Measurements from ENCODE around the gene EIF5A2. TPM values are rescaled to one million over a fixed set of nuclear protein-coding genes. Genes with fewer than 3 reads are reported as not detected.

Gene EIF5A2
- total RNA-seq, 1 donor from 2014 or later, result 10.2 TPM

- Histone ChIP-seq H3K9me3 (replicated peaks) (no peaks in the 10 kb centered on the region), H3K4me1 (no peaks in the 10 kb centered on the region), H3K27me3 (ENCODE audit: low read depth) (no peaks in the 10 kb centered on the region), H3K27ac (replicated peaks) (no peak overlapping the region), H3K4me3 (no peak overlapping the region), H3K36me3 (no peaks in the 10 kb centered on the region)
- no peak for TF ChIP-seq CTCF (IDR thresholded peaks at IDR 0.05; ENCODE audit: borderline replicate concordance)
- DNase-seq, result no peak
- intact Hi-C loops (cut with micrococcal nuclease), result no loop called here
Measured at GRCh38 chr3:170844377-170844776, 64.1 kb downstream of the EIF5A2 start.

GRCh38 chr3:170840291-170840859, 68.1 kb downstream of the EIF5A2 start:
- no peaks in the 10 kb centered on the region for H3K9me3 ChIP-seq (replicated peaks)
- no peak overlapping the region for H3K4me3 ChIP-seq
- DNase-seq, result no peak
- H3K4me1 ChIP-seq, result no peaks in the 10 kb centered on the region
- no peaks in the 10 kb centered on the region for H3K36me3 ChIP-seq
- intact Hi-C loops (cut with micrococcal nuclease), result no loop called here
- peaks cover 14% of the 10 kb centered on the region for H3K27me3 ChIP-seq (ENCODE audit: low read depth)
- TF ChIP-seq CTCF (IDR thresholded peaks at IDR 0.05; ENCODE audit: borderline replicate concordance), result no peak
- no peak overlapping the region for H3K27ac ChIP-seq (replicated peaks)

GRCh38 chr3:170839518-170840100, 68.8 kb downstream of the EIF5A2 start:
- no peak for TF ChIP-seq CTCF (IDR thresholded peaks at IDR 0.05; ENCODE audit: borderline replicate concordance)
- no peak for DNase-seq
- Histone ChIP-seq H3K4me3 (no peak overlapping the region), H3K27me3 (ENCODE audit: low read depth) (peaks cover 18% of the 10 kb centered on the region), H3K27ac (replicated peaks) (no peak overlapping the region), H3K36me3 (no peaks in the 10 kb centered on the region), H3K4me1 (no peaks in the 10 kb centered on the region), H3K9me3 (replicated peaks) (no peaks in the 10 kb centered on the region)
- intact Hi-C loops (cut with micrococcal nuclease), result no loop called here

Other genes with a start within 250 kb of the EIF5A2 start
- 12.4 TPM for gene RPL22L1, start 38.4 kb downstream of the EIF5A2 start, total RNA-seq
- gene SLC2A2, start 118.1 kb upstream of the EIF5A2 start, total RNA-seq, result not detected

Measured in left ventricle myocardium inferior (tissue), 1 donor.